Heart left ventricle (tissue), 16 donors: ENCODE results near the gene PLCXD3. TPM values are rescaled to one million over a fixed set of nuclear protein-coding genes. Genes with fewer than 3 reads are reported as not detected.

Experiments
- ATAC-seq, 4 donors: fragments of 200-7000 bp; cut with Tn5 transposase; one replicate each; pipeline ENCODE4 v1.9.1; 2020 to 2022; ENCODE audit warnings: moderate library complexity in 4 of 4, mild to moderate bottlenecking in 3 of 4, moderate number of reproducible peaks in 1 of 4
- DNase-seq, 5 donors: peaks; one replicate each; pipeline ENCODE4 v3.0.0-alpha.2; 2020
- H3K27ac ChIP-seq, 12 donors: fragments of 200-600 bp; sonication (generic) in 4 of 12; one replicate each; pipeline versions ENCODE4 v1.5.0 to v1.8.0; 2016 to 2022; ENCODE audit warnings: mild to moderate bottlenecking in 2 of 12
- H3K27me3 ChIP-seq, 9 donors: fragments of 200-600 bp; sonication (generic) in 2 of 9; one replicate each; pipeline versions ENCODE4 v1.5.1 to v1.8.0; 2016 to 2022; ENCODE audit warnings: mild to moderate bottlenecking in 3 of 9
- H3K36me3 ChIP-seq, 9 donors: fragments of 200-600 bp; sonication (generic) in 2 of 9; one replicate each; pipeline versions ENCODE4 v1.5.0 to v1.8.0; 2018 to 2022; ENCODE audit warnings: mild to moderate bottlenecking in 2 of 9
- H3K4me1 ChIP-seq, 12 donors: fragments of 200-600 bp; sonication (generic) in 4 of 12; one replicate each; pipeline versions ENCODE4 v1.5.0 to v1.8.0; 2016 to 2022; ENCODE audit warnings: mild to moderate bottlenecking in 3 of 12
- H3K4me3 ChIP-seq, 12 donors: fragments of 200-600 bp; sonication (generic) in 4 of 12; one replicate each; pipeline versions ENCODE4 v1.5.0 to v1.8.0; 2017 to 2022; ENCODE audit warnings: mild to moderate bottlenecking in 9 of 12, moderate library complexity in 4 of 12
- H3K9me3 ChIP-seq, 12 donors: fragments of 200-600 bp; sonication (generic) in 4 of 12; one replicate each; pipeline versions ENCODE4 v1.5.0 to v1.8.0; 2016 to 2022; ENCODE audit warnings: mild to moderate bottlenecking in 1 of 12
- POLR2A ChIP-seq, 2 donors: fragments of 450-650 bp; IDR thresholded peaks; one replicate each; pipeline ENCODE4 v1.6.1; 2017; ENCODE audit warnings: antibody characterized with exemption in 2 of 2, mild to moderate bottlenecking in 2 of 2, moderate library complexity in 2 of 2
- WGBS, 4 donors: extraction: QIAGEN DNeasy Blood & Tissue Kit in 2 of 4; methylation state at CpG; one replicate each; pipeline versions ENCODE4 v1.1.5 to v1.1.7; 2013 to 2018; 5-methylcytosine and 5-hydroxymethylcytosine counted together
- intact Hi-C, 10 donors: fragments of 100-400 bp; cut with DNase I; formaldehyde crosslinking; loops; one replicate each; pipeline versions ENCODE4 v1.11.1 to v1.14.2; 2022
- polyA plus RNA-seq, 2 donors: library from polyadenylated mRNA; stranded (reverse); fragments of 200-250 nt; gene quantifications; one replicate each; pipeline ENCODE4 v1.2.3, GENCODE V29; 2013
- total RNA-seq, 9 donors: library from RNA; depleted of rRNA in 2 of 9; stranded (reverse); fragments of >200 nt in 2 of 9; fragmentation: NEBNext Ultra II Directional in 3 of 9; extraction: Animal tissue kit (Norgen Biotek cat#: 25700) in 3 of 9; gene quantifications; one replicate each; pipeline versions ENCODE4 v1.1.0 to v1.2.4, GENCODE V29; 2016 to 2023
- TF ChIP-seq, protein P1 (sequence below), 12 donors: fragments of 200-600 bp; sonication (generic) in 4 of 12; IDR thresholded peaks; one replicate each; pipeline versions ENCODE4 v1.5.0 to v1.8.0; 2018 to 2022; ENCODE audit warnings: antibody characterized with exemption in 12 of 12, mild to moderate bottlenecking in 5 of 12
- donor health status: ischemic (EF 13 %, LVEDD 7.1; RV severe dilation, severe dysfunction).
- donor health status: healthy with polysubstance abuse.
- donor health status: DM: no; HTN: yes; CAD: no.
- donor health status: DM: no; HTN: no; CAD: no.
- donor health status: ischemic (EF 25% LVEDD 6.9; RV normal size, moderate dysfunction).
- donor health status: ischemic (EF 25% LVEDD 5.7; RV mildly dilated, moderate dysfunction).
- donor health status: healthy.
- donor health status: DM: yes; HTN: yes; CAD: no.
- donor health status: ischemic (EF 35%, LVEDD 5.7; RV mildly dilated, moderate dysfunction).
- donor health status: nonischemic (EF 11% LVEDD 7.7; RV severe dilation, severe dysfunction).
- donor health status: DM: yes; HTN: yes; CAD: no.
- donor health status: PGD.
- donor health status: ischemic (EF 29% LVEDD 5.4; RV normal size, mild dysfunction).
- donor health status: nonischemic (EF 23%, LVEDD 6.1; RV moderate dilation, normal function).

PLCXD3 gene
- total and polyA plus RNA-seq, 11 donors, result 30.1 to 107 (median 62.5) TPM

DNA sequence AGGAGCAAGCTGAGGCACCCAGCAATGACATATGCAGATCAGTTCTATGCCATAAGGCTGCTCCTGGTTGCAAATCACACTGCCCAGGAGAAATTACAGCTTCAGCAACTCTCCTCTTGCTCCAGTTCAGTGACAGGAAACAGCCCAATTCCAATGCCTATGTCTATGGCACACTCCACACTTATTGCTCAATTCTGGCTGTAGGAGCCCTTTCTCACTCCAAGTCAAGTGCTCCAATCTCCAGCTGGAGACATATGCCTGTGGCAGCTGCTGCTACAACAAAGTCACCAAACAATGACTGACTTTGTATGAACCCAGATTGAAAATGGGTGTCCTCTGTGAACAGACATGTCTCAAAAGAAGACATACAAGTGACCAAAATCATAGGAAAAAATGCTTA, 31.8 kb upstream of the PLCXD3 start:
- Histone ChIP-seq H3K4me3 (no peak overlapping the region), H3K27me3 (no peaks in the 10 kb centered on the region), H3K9me3 (peaks cover 0 to 28% (median 0%) of the 10 kb centered on the region in 12 donors), H3K27ac (peak overlapping the region in 1 of 12 donors; percentile 4), H3K36me3 (no peaks in the 10 kb centered on the region), H3K4me1 (peaks cover 0 to 10% (median 0%) of the 10 kb centered on the region in 12 donors)
- peak in 2 of 5 donors; percentile 53 to 62 for DNase-seq
- ATAC-seq, result peak; percentile 70 to 94 (median 84)
- TF ChIP-seq POLR2A (IDR thresholded peaks at IDR 0.05), result no peak
- TF ChIP-seq, protein P1, sequence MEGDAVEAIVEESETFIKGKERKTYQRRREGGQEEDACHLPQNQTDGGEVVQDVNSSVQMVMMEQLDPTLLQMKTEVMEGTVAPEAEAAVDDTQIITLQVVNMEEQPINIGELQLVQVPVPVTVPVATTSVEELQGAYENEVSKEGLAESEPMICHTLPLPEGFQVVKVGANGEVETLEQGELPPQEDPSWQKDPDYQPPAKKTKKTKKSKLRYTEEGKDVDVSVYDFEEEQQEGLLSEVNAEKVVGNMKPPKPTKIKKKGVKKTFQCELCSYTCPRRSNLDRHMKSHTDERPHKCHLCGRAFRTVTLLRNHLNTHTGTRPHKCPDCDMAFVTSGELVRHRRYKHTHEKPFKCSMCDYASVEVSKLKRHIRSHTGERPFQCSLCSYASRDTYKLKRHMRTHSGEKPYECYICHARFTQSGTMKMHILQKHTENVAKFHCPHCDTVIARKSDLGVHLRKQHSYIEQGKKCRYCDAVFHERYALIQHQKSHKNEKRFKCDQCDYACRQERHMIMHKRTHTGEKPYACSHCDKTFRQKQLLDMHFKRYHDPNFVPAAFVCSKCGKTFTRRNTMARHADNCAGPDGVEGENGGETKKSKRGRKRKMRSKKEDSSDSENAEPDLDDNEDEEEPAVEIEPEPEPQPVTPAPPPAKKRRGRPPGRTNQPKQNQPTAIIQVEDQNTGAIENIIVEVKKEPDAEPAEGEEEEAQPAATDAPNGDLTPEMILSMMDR (IDR thresholded peaks at IDR 0.05), result no peak
- intact Hi-C loops, result no loop called here

DNA sequence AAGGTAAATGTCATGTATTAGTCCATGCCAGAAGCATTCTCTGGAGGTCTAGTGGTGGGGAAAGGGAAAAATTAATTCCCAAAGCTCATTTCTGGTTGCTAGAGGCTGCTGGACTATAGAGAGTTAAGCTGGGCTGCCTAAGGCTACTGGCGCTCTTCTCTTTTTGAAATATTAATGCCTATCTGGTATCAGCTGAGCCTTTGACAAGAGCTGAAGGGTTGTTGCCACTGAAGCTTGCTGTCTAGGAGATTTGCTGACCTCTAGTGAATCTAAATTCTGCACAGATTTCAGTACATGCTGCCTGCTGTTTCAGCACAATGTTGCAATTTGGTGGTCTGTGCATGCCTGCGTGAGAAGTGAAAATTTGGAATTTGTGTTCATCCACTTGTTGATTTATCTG, 29.1 kb upstream of the PLCXD3 start:
- Histone ChIP-seq H3K27ac (no peak overlapping the region), H3K4me3 (no peak overlapping the region), H3K27me3 (no peaks in the 10 kb centered on the region), H3K36me3 (no peaks in the 10 kb centered on the region), H3K4me1 (peaks cover 0 to 10% (median 0%) of the 10 kb centered on the region in 12 donors), H3K9me3 (peaks cover 0 to 37% (median 0%) of the 10 kb centered on the region in 12 donors)
- ATAC-seq (peak; percentile 68 to 79 (median 74)), DNase-seq (no peak)
- 56 to 65% (median 64%) methylated on average over 2 of the region's 2 CpGs for WGBS, 4 donors
- TF ChIP-seq POLR2A (IDR thresholded peaks at IDR 0.05), result no peak
- TF ChIP-seq, protein P1 (IDR thresholded peaks at IDR 0.05), result peak in 7 of 12 donors; percentile 10 to 45 (median 17)
- intact Hi-C loops, result loop anchor here in 1 of 10 donors (10.0 kb wide), 1 partner anchor 635 kb away; the partner anchor contains the start of gene C7

DNA sequence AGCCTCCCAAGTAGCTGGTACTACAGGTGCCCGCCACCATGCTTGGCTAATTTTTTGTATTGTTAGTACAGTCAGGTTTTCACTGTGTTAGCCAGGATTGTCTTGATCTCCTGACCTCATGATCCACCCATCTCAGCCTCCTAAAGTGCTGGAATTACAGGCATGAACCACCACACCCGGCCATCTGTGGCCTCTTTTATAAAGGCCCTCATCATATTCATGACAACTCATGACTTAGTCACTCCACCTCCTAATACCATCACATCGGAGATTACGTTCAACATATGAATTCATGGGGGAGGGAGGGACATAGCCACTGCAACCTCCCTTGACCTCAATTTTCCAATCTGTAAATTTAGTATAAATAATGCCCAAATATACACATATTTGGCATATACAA, 27.2 kb upstream of the PLCXD3 start:
- no peak overlapping the region for H3K4me3 ChIP-seq
- no peak for ATAC-seq
- H3K9me3 ChIP-seq, result peaks cover 0 to 39% (median 0%) of the 10 kb centered on the region in 12 donors
- H3K36me3 ChIP-seq, result no peaks in the 10 kb centered on the region
- 90 to 92% (median 90%) methylated on average over 4 of the region's 4 CpGs for WGBS, 4 donors
- intact Hi-C loops, result loop anchor here in 1 of 10 donors (10.0 kb wide), 1 partner anchor 633 kb away; the partner anchor contains the start of gene C7
- TF ChIP-seq, protein P1 (IDR thresholded peaks at IDR 0.05), result no peak
- no peak for TF ChIP-seq POLR2A (IDR thresholded peaks at IDR 0.05)
- peaks cover 0 to 10% (median 0%) of the 10 kb centered on the region in 12 donors for H3K4me1 ChIP-seq
- H3K27ac ChIP-seq, result no peak overlapping the region
- no peak for DNase-seq
- H3K27me3 ChIP-seq, result no peaks in the 10 kb centered on the region

DNA sequence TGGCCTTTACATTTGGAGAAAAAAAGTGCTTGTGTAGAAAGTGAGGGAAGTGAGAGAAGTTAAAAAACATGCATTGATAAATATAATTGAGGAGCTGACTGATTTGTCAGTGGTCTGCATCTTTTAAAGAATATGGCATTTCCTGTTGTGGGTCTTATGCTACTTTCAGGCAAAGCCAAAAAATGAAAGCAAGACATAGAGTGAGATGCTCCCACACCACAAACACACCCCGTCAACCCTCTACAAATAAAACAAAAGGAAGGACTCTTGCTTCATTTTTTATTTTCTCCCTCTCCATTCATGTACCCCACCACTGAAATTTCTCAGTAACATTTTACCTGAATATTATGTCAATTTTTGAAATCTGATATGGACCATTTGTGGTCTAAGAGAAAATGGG, 22.1 kb upstream of the PLCXD3 start:
- no peaks in the 10 kb centered on the region for H3K27me3 ChIP-seq
- peaks cover 0 to 49% (median 3%) of the 10 kb centered on the region in 12 donors for H3K9me3 ChIP-seq
- no peak overlapping the region for H3K4me3 ChIP-seq
- H3K27ac ChIP-seq, result no peak overlapping the region
- H3K36me3 ChIP-seq, result no peaks in the 10 kb centered on the region
- intact Hi-C loops, result loop anchor here in 1 of 10 donors (10.0 kb wide), 1 partner anchor 628 kb away; the partner anchor contains the start of gene C7
- TF ChIP-seq, protein P1 (IDR thresholded peaks at IDR 0.05), result no peak
- TF ChIP-seq POLR2A (IDR thresholded peaks at IDR 0.05), result no peak
- no peak for ATAC-seq
- WGBS, 4 donors, result 69 to 85% (median 75%) methylated on average over 1 of the region's 1 CpG
- no peak for DNase-seq
- H3K4me1 ChIP-seq, result peaks cover 0 to 1% (median 0%) of the 10 kb centered on the region in 12 donors
